ENCODE results near the gene RNF112.

RNF112 gene

GRCh38 chr17:19375732-19376131 is 35.3 kb upstream of the RNF112 start:
- DNase-seq, result no peak

GRCh38 chr17:19376811-19377210 is 34.2 kb upstream of the RNF112 start:
- peak; percentile 26 for DNase-seq

GRCh38 chr17:19377602-19378415 is 33.2 kb upstream of the RNF112 start:
- DNase-seq, result peak; percentile 99

GRCh38 chr17:19378416-19379360 is 32.3 kb upstream of the RNF112 start, which contains the start of gene MAPK7:
TSS of gene MAPK7 (plus strand) at chr17:19378498. CDS start at chr17:19378901, 403 bp downstream.
- DNase-seq, result no peak

GRCh38 chr17:19379361-19380065 is 31.5 kb upstream of the RNF112 start:
- DNase-seq, result no peak

GRCh38 chr17:19380481-19381301 is 30.3 kb upstream of the RNF112 start:
- no peak for DNase-seq

GRCh38 chr17:19381361-19381740 is 29.7 kb upstream of the RNF112 start:
- no peak for DNase-seq

GRCh38 chr17:19381741-19382444 is 29.1 kb upstream of the RNF112 start:
- no peak for DNase-seq

GRCh38 chr17:19382531-19383444 is 28.2 kb upstream of the RNF112 start:
- DNase-seq, result no peak

- no peak for DNase-seq
Measured at GRCh38 chr17:19383681-19384470, 27.2 kb upstream of the RNF112 start.

GRCh38 chr17:19384723-19385391 is 26.2 kb upstream of the RNF112 start:
- peak; percentile 84 for DNase-seq

GRCh38 chr17:19385521-19385983 is 25.5 kb upstream of the RNF112 start:
- DNase-seq, result no peak

- peak; percentile 53 for DNase-seq
Measured at GRCh38 chr17:19386051-19386929, 24.7 kb upstream of the RNF112 start.

- DNase-seq, result peak; percentile 94
Measured at GRCh38 chr17:19386974-19387920, 23.8 kb upstream of the RNF112 start, which contains the start of gene MFAP4. TSS of gene MFAP4 (minus strand) at chr17:19387190. CDS start at chr17:19387155, 35 bp downstream.

- DNase-seq, result no peak
Measured at GRCh38 chr17:19387921-19388521, 23.0 kb upstream of the RNF112 start.
